Aorta (tissue), 5 donors: ENCODE measurements around the gene ASXL1. TPM values are rescaled to one million over a fixed set of nuclear protein-coding genes. Genes with fewer than 3 reads are reported as not detected.
A peak's percentile ranks its signal among the peaks of the same experiment; 100 is the strongest.

Experiments
- ATAC-seq: fragments of 200-7000 bp; cut with Tn5 transposase; one replicate; pipeline ENCODE4 v1.9.1; 2022; ENCODE audit warnings: moderate library complexity; ENCODE audit not compliant: low FRiP score
- DNase-seq, 2 donors: peaks; one replicate each; pipeline ENCODE4 v3.0.0-alpha.2; 2020
- H3K27ac ChIP-seq, 2 donors: one replicate each; pipeline ENCODE4 v1.5.1; 2013; ENCODE audit warnings: low read length in 2 of 2, mild to moderate bottlenecking in 2 of 2, moderate library complexity in 2 of 2, control low read depth in 1 of 2, inconsistent platforms in 1 of 2, low read depth in 1 of 2
- H3K27me3 ChIP-seq, 2 donors: one replicate each; pipeline ENCODE4 v1.6.1; 2013; ENCODE audit warnings: control low read depth in 1 of 2, low read length in 1 of 2, mild to moderate bottlenecking in 1 of 2, moderate library complexity in 1 of 2; ENCODE audit not compliant: insufficient read depth in 2 of 2, control insufficient read depth in 1 of 2
- H3K36me3 ChIP-seq, 2 donors: one replicate each; pipeline ENCODE4 v1.6.1; 2013; ENCODE audit warnings: control low read depth in 1 of 2, low read length in 1 of 2, mild to moderate bottlenecking in 1 of 2; ENCODE audit not compliant: insufficient read depth in 2 of 2, control insufficient read depth in 1 of 2
- H3K4me1 ChIP-seq, 2 donors: one replicate each; pipeline ENCODE4 v1.6.1; 2013; ENCODE audit warnings: low read length in 2 of 2, control low read depth in 1 of 2, mild to moderate bottlenecking in 1 of 2, moderate library complexity in 1 of 2; ENCODE audit not compliant: insufficient read depth in 2 of 2, control insufficient read depth in 1 of 2
- H3K4me3 ChIP-seq, 2 donors: one replicate each; pipeline ENCODE4 v1.5.1; 2013; ENCODE audit warnings: low read length in 2 of 2, control low read depth in 1 of 2, mild to moderate bottlenecking in 1 of 2
- H3K9me3 ChIP-seq: one replicate; pipeline ENCODE4 v1.6.1; 2013; ENCODE audit warnings: mild to moderate bottlenecking, low read length; ENCODE audit not compliant: control insufficient read depth
- WGBS, 2 donors: extraction: QIAGEN DNeasy Blood & Tissue Kit; methylation state at CpG; one replicate each; pipeline ENCODE4 v1.1.7; 2013; 5-methylcytosine and 5-hydroxymethylcytosine counted together
- intact Hi-C, 2 donors: fragments of 100-400 bp; cut with DNase I; formaldehyde crosslinking; loops; one replicate each; pipeline versions ENCODE4 v1.14.2 to v1.15.0; 2022
- long read RNA-seq, 2 donors: library from polyadenylated mRNA; unstranded; transcript quantifications; one replicate each; pipeline ENCODE4 v2.0.0, GENCODE V29; 2020 to 2021
- polyA plus RNA-seq, 2 donors: library from polyadenylated mRNA; stranded (reverse); fragments of 200-250 nt; gene quantifications; one replicate each; pipeline ENCODE4 v1.2.3, GENCODE V29; 2013
- total RNA-seq, 2 donors: library from RNA; stranded (reverse); fragmentation: NEBNext Ultra II Directional; extraction: Animal tissue kit (Norgen Biotek cat#: 25700); gene quantifications; one replicate each; pipeline ENCODE4 v1.2.1, GENCODE V29; 2021
- donor health status: healthy with polysubstance abuse.
- donor health status: Bipolar disorder and iron deficiency.
- donor health status: DM: no; HTN: no; CAD: no.
- donor health status: DM: no; HTN: no; CAD: no.
- donor health status: DM: yes; HTN: yes; CAD: no.

Gene ASXL1
- total RNA-seq (100 to 1,000 TPM in 1 of 2 donors, 10 to 100 TPM in 1; 92.5 to 102 TPM), polyA plus RNA-seq (10 to 100 TPM; 18.0 to 51.7 TPM)
- long read RNA-seq, donor 1, partial matches to known transcripts: 2 of 44 reads
- long read RNA-seq, donor 1, other reads (novel, unspliced or antisense): 42 of 44 reads
- long read RNA-seq, donor 2, partial matches to known transcripts: 6 of 32 reads
- long read RNA-seq, donor 2, other reads (novel, unspliced or antisense): 25 of 32 reads

- Histone ChIP-seq H3K9me3 (no peaks in the 10 kb centered on the region), H3K36me3 (no peaks in the 10 kb centered on the region), H3K4me1 (no peaks in the 10 kb centered on the region), H3K4me3 (peak within 1 kb of the TSS; percentile 86 to 89), H3K27me3 (no peaks in the 10 kb centered on the region), H3K27ac (peak within 1 kb of the TSS; percentile 97 to 98)
- WGBS, 2 donors: 0 to 1% methylated on average over 47 to 83 of the region's 83 CpGs
- intact Hi-C loops: loop anchor here (5.0 to 10.0 kb wide), 3 partner anchors 87 to 153 kb away; partner anchors contain the start of genes PLAGL2 (in 1 of the 2) and POFUT1 (in 1 of the 2)
- ATAC-seq (peak; percentile 99), DNase-seq (peak; percentile 99)
Measured at GRCh38 chr20:32357869-32358631, at the start of gene ASXL1. TSS of gene ASXL1 (plus strand) at chr20:32358331. CDS start at chr20:32358776, 445 bp downstream.

DNA sequence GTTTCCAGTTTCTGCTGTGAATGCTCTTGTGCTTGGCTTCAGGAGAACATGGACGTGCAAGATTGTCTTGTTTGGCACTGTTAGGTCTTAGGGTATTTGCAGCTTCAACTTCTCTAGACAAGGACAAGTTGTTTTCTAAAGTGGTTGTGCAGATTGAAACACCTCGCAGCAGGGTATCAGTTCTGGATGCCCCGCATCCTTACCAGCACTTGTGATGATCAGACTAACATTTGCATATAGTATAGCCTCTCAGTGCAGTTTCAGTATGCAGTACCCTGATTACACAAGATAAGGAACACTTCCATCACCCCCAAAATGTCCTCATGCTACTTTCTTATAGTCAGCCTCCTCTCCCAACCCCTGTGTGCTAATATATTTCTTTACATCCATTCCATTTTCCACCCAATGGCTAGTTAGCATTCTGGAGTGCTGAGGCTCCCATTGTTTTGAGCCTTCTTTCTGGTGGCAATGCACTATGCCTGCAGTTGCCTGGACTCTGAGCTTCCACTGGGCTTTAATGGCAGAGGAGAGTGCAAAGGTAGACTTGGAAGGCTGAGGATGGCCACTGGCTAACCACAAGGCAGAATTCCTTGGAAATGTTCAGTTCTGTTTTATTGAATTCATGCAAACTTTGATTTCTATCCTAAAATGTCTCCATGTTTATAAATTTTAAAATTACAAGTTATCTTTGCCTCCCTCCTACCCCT, 45.3 kb upstream of the ASXL1 start:
- intact Hi-C loops: no loop called here
- DNase-seq (no peak), ATAC-seq (no peak)
- no peaks in the 10 kb centered on the region for H3K27me3 ChIP-seq
- WGBS, 2 donors: 52 to 75% methylated on average over 3 of the region's 3 CpGs
- no peak overlapping the region for H3K27ac ChIP-seq
- peaks cover 3 to 9% of the 10 kb centered on the region in 2 donors for H3K36me3 ChIP-seq
- H3K9me3 ChIP-seq: no peaks in the 10 kb centered on the region
- H3K4me1 ChIP-seq: no peaks in the 10 kb centered on the region
- no peak overlapping the region for H3K4me3 ChIP-seq

DNA sequence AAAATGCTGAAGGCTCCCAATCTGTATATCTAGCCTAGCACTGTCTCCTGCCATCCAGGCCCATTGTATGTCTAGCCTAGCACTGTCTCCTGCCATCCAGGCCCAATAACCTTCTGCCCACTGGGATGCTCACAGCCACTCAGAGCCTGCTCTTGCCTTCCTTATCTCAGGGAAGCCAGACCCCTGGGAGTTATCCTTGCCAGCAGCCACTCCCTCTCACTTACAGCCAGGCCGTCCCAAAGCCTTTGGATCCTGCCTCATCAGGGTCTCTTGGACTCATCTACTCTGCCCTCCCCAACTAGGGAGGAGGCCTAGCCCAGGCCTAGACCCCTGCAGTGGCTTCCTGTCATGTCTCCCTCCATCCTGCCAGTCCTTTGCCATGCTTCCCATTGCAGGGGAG, 43.4 kb upstream of the ASXL1 start:
- peaks cover 3 to 7% of the 10 kb centered on the region in 2 donors for H3K36me3 ChIP-seq
- no peaks in the 10 kb centered on the region for H3K27me3 ChIP-seq
- intact Hi-C loops: no loop called here
- H3K4me3 ChIP-seq: no peak overlapping the region
- H3K4me1 ChIP-seq: no peaks in the 10 kb centered on the region
- WGBS, 2 donors: 62 to 71% methylated on average over 1 of the region's 1 CpG
- DNase-seq: no peak
- no peak for ATAC-seq
- H3K27ac ChIP-seq: no peak overlapping the region
- H3K9me3 ChIP-seq: no peaks in the 10 kb centered on the region

DNA sequence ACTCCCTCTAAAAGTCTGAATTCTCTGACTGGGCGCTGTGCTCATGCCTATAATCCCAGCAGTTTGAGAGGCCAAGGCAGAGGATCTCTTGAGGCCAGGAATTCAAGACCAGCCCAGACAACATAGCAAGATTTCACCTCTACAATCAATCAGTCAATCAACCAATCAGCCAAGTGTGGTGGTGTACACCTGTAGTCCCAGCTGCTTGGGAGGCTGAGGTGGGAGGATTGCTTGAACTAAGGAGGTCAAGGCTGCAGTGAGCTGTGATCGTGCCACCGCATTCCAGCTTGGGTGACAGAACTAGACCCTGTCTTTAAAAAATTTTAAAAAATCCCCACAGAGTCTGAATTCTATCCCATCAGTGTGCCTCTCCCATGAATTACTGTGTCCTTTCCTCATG, 42.7 kb upstream of the ASXL1 start:
- 98 to 99% methylated on average over 3 of the region's 3 CpGs for WGBS, 2 donors
- H3K36me3 ChIP-seq: peaks cover 3 to 4% of the 10 kb centered on the region in 2 donors

DNA sequence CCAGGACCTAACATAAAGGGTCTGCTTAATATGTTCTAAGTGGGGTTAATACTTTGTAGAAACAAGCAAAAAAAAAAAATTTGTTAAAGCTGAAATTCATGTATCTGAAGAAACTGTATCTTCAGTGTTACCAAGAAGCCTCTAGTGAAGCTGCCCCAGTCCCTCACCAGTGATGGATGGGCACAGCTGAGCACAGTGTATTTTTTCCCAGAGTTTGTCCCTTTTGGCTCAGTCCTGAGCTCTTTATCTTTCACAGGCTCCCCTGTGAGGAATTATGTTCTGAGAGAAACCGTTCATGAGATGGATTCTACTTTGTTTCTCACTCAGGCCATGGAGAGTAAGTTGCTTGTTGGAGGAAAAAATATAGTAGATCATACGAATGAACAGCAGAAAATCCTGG, 42.2 kb upstream of the ASXL1 start:
- Histone ChIP-seq H3K36me3 (peaks cover 1 to 3% of the 10 kb centered on the region in 2 donors), H3K4me3 (no peak overlapping the region), H3K27me3 (no peaks in the 10 kb centered on the region), H3K27ac (no peak overlapping the region), H3K4me1 (no peaks in the 10 kb centered on the region), H3K9me3 (no peaks in the 10 kb centered on the region)
- intact Hi-C loops: no loop called here
- 14 to 27% methylated on average over 2 of the region's 2 CpGs for WGBS, 2 donors
- no peak for DNase-seq
- ATAC-seq: no peak

More for the DNA sequence above, 42.7 kb upstream of the ASXL1 start:
- ATAC-seq: no peak
- no peaks in the 10 kb centered on the region for H3K9me3 ChIP-seq
- no peaks in the 10 kb centered on the region for H3K4me1 ChIP-seq
- intact Hi-C loops: no loop called here
- DNase-seq: no peak
- H3K4me3 ChIP-seq: no peak overlapping the region
- H3K27me3 ChIP-seq: no peaks in the 10 kb centered on the region
- H3K27ac ChIP-seq: no peak overlapping the region

GRCh38 chr20:32316667-32317066, 41.5 kb upstream of the ASXL1 start:
- DNase-seq (no peak), ATAC-seq (no peak)
- Histone ChIP-seq H3K27ac (no peak overlapping the region), H3K4me1 (no peaks in the 10 kb centered on the region), H3K9me3 (no peaks in the 10 kb centered on the region), H3K4me3 (no peak overlapping the region), H3K27me3 (no peaks in the 10 kb centered on the region), H3K36me3 (peaks cover 0 to 3% of the 10 kb centered on the region in 2 donors)
- 76 to 80% methylated on average over 7 of the region's 7 CpGs for WGBS, 2 donors
- intact Hi-C loops: no loop called here

GRCh38 chr20:32319100-32319499, 39.0 kb upstream of the ASXL1 start:
- whole genome bisulfite sequencing, 2 donors: 90 to 92% methylated on average over 6 of the region's 6 CpGs
- Histone ChIP-seq H3K4me1 (no peaks in the 10 kb centered on the region), H3K27ac (no peak overlapping the region), H3K9me3 (no peaks in the 10 kb centered on the region), H3K4me3 (no peak overlapping the region), H3K27me3 (no peaks in the 10 kb centered on the region), H3K36me3 (no peaks in the 10 kb centered on the region)
- ATAC-seq: no peak
- no peak for DNase-seq
- intact Hi-C loops: no loop called here

- 68 to 73% methylated on average over 1 of the region's 1 CpG for WGBS, 2 donors
- intact Hi-C loops: no loop called here
Measured at GRCh38 chr20:32320305-32320704, 37.8 kb upstream of the ASXL1 start.

More at GRCh38 chr20:32320305-32320704, 37.8 kb upstream of the ASXL1 start:
- no peaks in the 10 kb centered on the region for H3K4me1 ChIP-seq
- H3K9me3 ChIP-seq: no peaks in the 10 kb centered on the region
- no peaks in the 10 kb centered on the region for H3K27me3 ChIP-seq
- no peak for DNase-seq
- H3K36me3 ChIP-seq: no peaks in the 10 kb centered on the region
- no peak for ATAC-seq
- H3K27ac ChIP-seq: no peak overlapping the region
- no peak overlapping the region for H3K4me3 ChIP-seq
